Measurements from ENCODE around the gene GSS. TPM values are rescaled to one million over a fixed set of nuclear protein-coding genes. Genes with fewer than 3 reads are reported as not detected.
"Not testable (repeated sequence)": the region's sequence is repeated elsewhere in the genome, so short reads cannot be mapped to it uniquely, and the experiment has no call there.

The GSS gene
- total and polyA plus RNA-seq, 2 of the 8 experiments (the other 6 are each of a cell fraction or from before 2014, with no cell fraction given), result 34.6 to 43.2 TPM

GRCh38 chr20:34898731-34899130, 56.9 kb downstream of the GSS start:
- POLR2A ChIA-PET (ENCODE audit: partially characterized antibody), result not testable (repeated sequence)

GRCh38 chr20:34898129-34898528, 57.5 kb downstream of the GSS start:
- H3K27me3 ChIP-seq (replicated peaks in 1 of 4; ENCODE audit: control insufficient read depth in 3 of 4, extremely low read depth in 1 of 4, insufficient read depth in 3 of 4, low read length in 3 of 4); H3K36me3 ChIP-seq (ENCODE audit: control insufficient read depth in 2 of 4, insufficient read depth in 4 of 4, low read length in 3 of 4): not testable (repeated sequence)

More at GRCh38 chr20:34898731-34899130, 56.9 kb downstream of the GSS start:
- H3K27me3 ChIP-seq (replicated peaks in 1 of 4; ENCODE audit: control insufficient read depth in 3 of 4, extremely low read depth in 1 of 4, insufficient read depth in 3 of 4, low read length in 3 of 4); H4K91ac ChIP-seq (replicated peaks; ENCODE audit: insufficient read length, low read length); H3K14ac ChIP-seq (ENCODE audit: insufficient read length); DNase-seq (ENCODE audit: low read depth in 1 of 2, low spot score in 2 of 2); H3K23me2 ChIP-seq (ENCODE audit: low read depth, low read length); H2BK12ac ChIP-seq (ENCODE audit: low read depth, low read length); H3K9ac ChIP-seq (replicated peaks in 1 of 4; ENCODE audit: extremely low read depth in 1 of 4, low read depth in 3 of 4, low read length in 3 of 4); H3K4ac ChIP-seq (replicated peaks; ENCODE audit: insufficient read length, low read depth, low read length); H3K4me1 ChIP-seq (replicated peaks in 1 of 4; ENCODE audit: control insufficient read depth in 3 of 4, insufficient read depth in 4 of 4, low read length in 3 of 4); H3K9me3 ChIP-seq (ENCODE audit: insufficient read depth in 2 of 2, low read depth in 1 of 2, low read length in 1 of 2); H3K36me3 ChIP-seq (ENCODE audit: control insufficient read depth in 2 of 4, insufficient read depth in 4 of 4, low read length in 3 of 4); H3K27ac ChIP-seq (ENCODE audit: low read depth, low read length); H2BK120ac ChIP-seq (replicated peaks; ENCODE audit: low read depth, low read length); H4K5ac ChIP-seq (ENCODE audit: insufficient read length, low read depth, low read length); H2BK15ac ChIP-seq (ENCODE audit: low read length); H2AK5ac ChIP-seq (ENCODE audit: low read depth, low read length); FAIRE-seq; H4K8ac ChIP-seq (ENCODE audit: extremely low read depth, insufficient read depth, low read length); H2BK5ac ChIP-seq (ENCODE audit: low read depth, low read length); H3K18ac ChIP-seq (ENCODE audit: extremely low read depth, low read length); H3K79me2 ChIP-seq (ENCODE audit: control insufficient read depth in 1 of 2, insufficient read depth in 2 of 2, low read length in 2 of 2); H3K4me2 ChIP-seq (ENCODE audit: insufficient read depth in 1 of 2, low read depth in 2 of 2, low read length in 2 of 2); H4K20me1 ChIP-seq (replicated peaks in 1 of 2; ENCODE audit: control insufficient read depth in 1 of 2, insufficient read depth in 2 of 2, low read length in 2 of 2); H3K56ac ChIP-seq (replicated peaks; ENCODE audit: insufficient read length, low read depth, low read length); H2AFZ ChIP-seq (ENCODE audit: low read length); H3K23ac ChIP-seq (ENCODE audit: insufficient read length); H2BK20ac ChIP-seq (ENCODE audit: low read length); H3K79me1 ChIP-seq (ENCODE audit: low read depth, low read length); H3K4me3 ChIP-seq (ENCODE audit: extremely low read depth in 1 of 4, insufficient read depth in 2 of 4, low read depth in 3 of 4, low read length in 4 of 4): not testable (repeated sequence)
- no CpG with 5 or more reads among the region's 26 CpGs for WGBS, 2 experiments (ENCODE audit: extremely low coverage in 1 of 2, insufficient coverage in 1 of 2, insufficient read length in 1 of 2, insufficient replicate concordance in 2 of 2, low coverage in 1 of 2, low lambda C conversion rate in 2 of 2, missing lambda C conversion rate in 1 of 2)
- CTCF ChIA-PET (ENCODE audit: partially characterized antibody), result interaction anchor here (0.6 kb wide), 1 partner anchor 22 kb away, joined by 3 read pairs; the partner anchor contains the start of gene ACSS2

More at GRCh38 chr20:34898129-34898528, 57.5 kb downstream of the GSS start:
- H2BK5ac ChIP-seq (ENCODE audit: low read depth, low read length); H3K4me3 ChIP-seq (ENCODE audit: extremely low read depth in 1 of 4, insufficient read depth in 2 of 4, low read depth in 3 of 4, low read length in 4 of 4); DNase-seq (ENCODE audit: low read depth in 1 of 2, low spot score in 2 of 2); H3K23ac ChIP-seq (ENCODE audit: insufficient read length); H3K9me3 ChIP-seq (ENCODE audit: insufficient read depth in 2 of 2, low read depth in 1 of 2, low read length in 1 of 2); H3K4me1 ChIP-seq (replicated peaks in 1 of 4; ENCODE audit: control insufficient read depth in 3 of 4, insufficient read depth in 4 of 4, low read length in 3 of 4); H2BK15ac ChIP-seq (ENCODE audit: low read length); H3K79me2 ChIP-seq (ENCODE audit: control insufficient read depth in 1 of 2, insufficient read depth in 2 of 2, low read length in 2 of 2); POLR2A ChIA-PET (ENCODE audit: partially characterized antibody); H4K91ac ChIP-seq (replicated peaks; ENCODE audit: insufficient read length, low read length); H3K79me1 ChIP-seq (ENCODE audit: low read depth, low read length); H4K5ac ChIP-seq (ENCODE audit: insufficient read length, low read depth, low read length); H3K4me2 ChIP-seq (ENCODE audit: insufficient read depth in 1 of 2, low read depth in 2 of 2, low read length in 2 of 2); H2BK120ac ChIP-seq (replicated peaks; ENCODE audit: low read depth, low read length); H4K8ac ChIP-seq (ENCODE audit: extremely low read depth, insufficient read depth, low read length); H3K56ac ChIP-seq (replicated peaks; ENCODE audit: insufficient read length, low read depth, low read length); H3K18ac ChIP-seq (ENCODE audit: extremely low read depth, low read length); FAIRE-seq; H2BK12ac ChIP-seq (ENCODE audit: low read depth, low read length); H2AFZ ChIP-seq (ENCODE audit: low read length); H3K23me2 ChIP-seq (ENCODE audit: low read depth, low read length); H3K14ac ChIP-seq (ENCODE audit: insufficient read length); H3K27ac ChIP-seq (ENCODE audit: low read depth, low read length); H4K20me1 ChIP-seq (replicated peaks in 1 of 2; ENCODE audit: control insufficient read depth in 1 of 2, insufficient read depth in 2 of 2, low read length in 2 of 2); H3K4ac ChIP-seq (replicated peaks; ENCODE audit: insufficient read length, low read depth, low read length); H2AK5ac ChIP-seq (ENCODE audit: low read depth, low read length); H3K9ac ChIP-seq (replicated peaks in 1 of 4; ENCODE audit: extremely low read depth in 1 of 4, low read depth in 3 of 4, low read length in 3 of 4); H2BK20ac ChIP-seq (ENCODE audit: low read length): not testable (repeated sequence)
- CTCF ChIA-PET (ENCODE audit: partially characterized antibody), result interaction anchor here (0.6 to 0.7 kb wide), 2 partner anchors 22 to 141 kb away, joined by 3 to 6 read pairs; partner anchors contain the start of gene ACSS2
- WGBS, 2 experiments (ENCODE audit: extremely low coverage in 1 of 2, insufficient coverage in 1 of 2, insufficient read length in 1 of 2, insufficient replicate concordance in 2 of 2, low coverage in 1 of 2, low lambda C conversion rate in 2 of 2, missing lambda C conversion rate in 1 of 2), result 75% methylated on average over 3 of the region's 3 CpGs; no CpG with 5 or more reads in 1 of the 2 experiments

Measured in H1 (cell line).